GM21526 (cell line): ENCODE measurements around the gene ESRRB.

Experiments
- ATAC-seq: cut with Tn5 transposase; IDR thresholded peaks from one replicate; pipeline ENCODE4 v1.9.1; 2021; ENCODE audit warnings: moderate library complexity; ENCODE audit not compliant: unreplicated experiment, low FRiP score

Gene ESRRB

DNA sequence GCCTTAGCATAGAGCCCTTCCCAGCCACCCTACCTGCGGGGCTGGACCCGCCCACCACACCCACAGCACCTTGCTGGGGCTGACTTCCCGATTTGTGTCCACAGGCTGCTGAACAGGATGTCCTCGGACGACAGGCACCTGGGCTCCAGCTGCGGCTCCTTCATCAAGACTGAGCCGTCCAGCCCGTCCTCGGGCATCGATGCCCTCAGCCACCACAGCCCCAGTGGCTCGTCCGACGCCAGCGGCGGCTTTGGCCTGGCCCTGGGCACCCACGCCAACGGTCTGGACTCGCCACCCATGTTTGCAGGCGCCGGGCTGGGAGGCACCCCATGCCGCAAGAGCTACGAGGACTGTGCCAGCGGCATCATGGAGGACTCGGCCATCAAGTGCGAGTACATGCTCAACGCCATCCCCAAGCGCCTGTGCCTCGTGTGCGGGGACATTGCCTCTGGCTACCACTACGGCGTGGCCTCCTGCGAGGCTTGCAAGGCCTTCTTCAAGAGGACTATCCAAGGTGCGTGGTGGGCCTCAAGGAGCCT is 63.4 kb downstream of the ESRRB start:
- ATAC-seq: no peak

DNA sequence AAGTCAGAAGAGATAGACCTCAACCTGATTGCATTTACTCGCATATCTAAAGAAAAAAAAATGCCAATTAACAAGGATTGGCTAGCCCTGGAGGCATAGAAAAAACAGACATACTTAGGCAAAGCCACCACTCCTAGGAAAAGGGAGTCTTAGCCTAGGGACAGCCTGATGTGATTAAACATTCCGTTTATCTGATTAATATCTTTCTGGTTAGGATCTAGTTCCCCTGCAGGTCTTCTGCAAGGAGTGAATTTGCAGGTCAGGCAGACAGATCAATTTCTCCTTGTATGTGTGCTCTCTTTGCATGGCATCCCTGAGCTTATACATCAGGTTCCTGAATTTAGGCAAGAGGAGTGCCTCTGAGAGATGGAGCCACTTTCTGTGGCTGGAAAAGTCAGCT is 70.5 kb downstream of the ESRRB start:
- ATAC-seq: no peak

DNA sequence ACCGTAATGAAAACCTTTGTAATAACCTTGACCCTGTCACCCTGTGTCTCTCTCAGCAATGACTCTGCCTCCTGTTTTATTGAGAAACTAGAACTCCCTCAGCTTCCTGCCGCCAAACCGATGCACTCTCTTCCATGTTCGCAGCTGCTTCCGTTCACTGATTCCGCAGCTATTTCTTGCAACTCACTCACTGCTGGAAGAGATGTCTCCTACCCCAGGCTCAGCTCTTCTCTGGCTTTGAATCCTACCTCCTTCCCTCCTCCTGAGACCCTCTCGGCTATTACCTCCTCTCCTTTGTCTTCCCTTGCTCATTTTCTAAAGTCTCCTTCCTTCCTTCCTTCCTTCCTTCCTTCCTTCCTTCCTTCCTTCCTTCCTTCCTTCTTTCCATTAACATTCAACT is 71.0 kb downstream of the ESRRB start:
- no peak for ATAC-seq

DNA sequence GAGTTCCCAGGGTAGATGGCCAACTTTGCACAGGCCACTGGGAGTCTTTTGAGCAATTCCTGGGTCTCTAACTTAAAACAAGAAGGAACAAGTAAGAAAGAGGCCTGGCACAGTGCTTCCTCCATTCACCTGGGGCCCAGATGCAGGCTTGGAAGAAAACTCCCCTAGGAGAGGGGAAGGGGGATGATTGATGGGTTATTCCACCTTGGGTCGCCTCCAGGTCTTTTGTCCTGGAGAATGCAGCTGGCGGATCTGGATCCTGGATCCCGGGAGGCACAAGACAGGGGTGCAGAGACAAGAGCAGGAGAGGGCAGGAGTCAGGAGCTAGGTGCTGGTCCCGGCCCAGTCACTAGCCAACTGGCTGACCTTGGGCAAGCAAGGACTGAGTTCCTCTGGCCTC is 74.5 kb downstream of the ESRRB start:
- no peak for ATAC-seq

DNA sequence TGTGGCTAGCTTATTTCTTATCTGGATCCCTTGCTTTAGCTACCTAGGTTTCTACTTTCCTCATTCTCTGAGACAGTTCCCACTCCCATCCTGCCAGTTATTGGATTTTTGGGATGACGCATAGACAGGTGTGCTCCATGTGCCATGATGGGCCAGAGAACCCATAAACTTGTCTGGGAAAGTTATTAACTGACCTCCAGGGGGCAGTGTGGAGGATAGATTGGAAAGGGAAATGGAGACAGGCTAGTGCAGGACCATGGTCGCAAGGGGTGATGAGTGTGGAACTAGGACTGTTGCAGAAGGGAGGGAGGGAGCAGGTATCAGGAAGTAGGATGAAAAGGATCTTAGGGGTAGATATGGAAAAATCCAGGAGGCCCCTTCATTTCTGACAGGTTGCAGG is 80.3 kb downstream of the ESRRB start:
- ATAC-seq: no peak

DNA sequence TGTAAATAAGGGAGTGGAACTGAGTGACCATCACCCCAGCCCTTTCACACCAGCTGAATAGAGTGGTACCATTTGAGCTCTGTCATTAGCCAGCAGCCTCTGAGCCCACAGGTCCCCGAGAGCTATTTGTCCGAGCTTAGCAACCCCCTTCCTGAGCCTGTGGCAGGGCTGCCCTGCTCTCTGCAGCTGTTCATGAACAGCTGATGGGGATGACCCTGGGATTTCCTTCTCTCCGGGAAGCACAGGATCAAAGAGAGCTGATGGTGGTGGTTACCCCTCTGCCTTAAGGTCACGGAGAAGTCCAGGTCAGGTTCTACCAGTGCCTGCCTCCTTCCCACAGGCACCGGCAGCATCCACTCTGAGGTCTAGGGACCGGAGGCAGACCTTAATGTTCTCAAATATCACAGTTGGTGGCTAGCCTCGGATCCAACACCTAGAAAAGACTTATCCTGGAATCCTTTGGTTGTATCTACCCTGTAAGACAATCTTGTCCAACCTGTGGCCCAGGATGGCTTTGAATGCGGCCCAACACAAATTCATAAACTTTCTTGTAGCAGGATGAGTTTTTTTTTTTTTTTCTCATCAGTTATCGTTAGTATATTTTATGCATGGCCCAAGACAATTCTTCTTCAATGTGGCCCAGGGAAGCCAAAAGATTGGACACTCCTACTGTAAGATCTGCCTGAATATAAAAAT is 81.1 kb downstream of the ESRRB start:
- ATAC-seq: no peak

DNA sequence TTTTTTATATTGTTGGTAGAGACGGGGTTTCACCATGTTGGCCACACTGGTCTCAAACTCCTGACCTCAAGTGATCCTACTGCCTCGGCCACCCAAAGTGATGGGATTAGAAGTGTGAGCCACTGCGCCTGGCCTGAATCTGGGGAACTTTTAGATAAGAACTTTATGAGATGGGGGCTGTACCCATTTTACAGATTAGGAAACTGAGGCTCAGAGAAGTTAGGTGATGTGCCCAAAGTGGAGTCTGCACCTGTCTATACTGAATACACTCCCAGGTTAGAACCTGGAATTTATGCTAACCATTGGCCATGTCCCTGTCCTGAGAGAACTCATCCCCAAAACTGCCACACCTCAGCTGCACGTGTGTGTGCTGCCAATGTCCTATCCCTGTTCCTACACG is 81.9 kb downstream of the ESRRB start:
- no peak for ATAC-seq

DNA sequence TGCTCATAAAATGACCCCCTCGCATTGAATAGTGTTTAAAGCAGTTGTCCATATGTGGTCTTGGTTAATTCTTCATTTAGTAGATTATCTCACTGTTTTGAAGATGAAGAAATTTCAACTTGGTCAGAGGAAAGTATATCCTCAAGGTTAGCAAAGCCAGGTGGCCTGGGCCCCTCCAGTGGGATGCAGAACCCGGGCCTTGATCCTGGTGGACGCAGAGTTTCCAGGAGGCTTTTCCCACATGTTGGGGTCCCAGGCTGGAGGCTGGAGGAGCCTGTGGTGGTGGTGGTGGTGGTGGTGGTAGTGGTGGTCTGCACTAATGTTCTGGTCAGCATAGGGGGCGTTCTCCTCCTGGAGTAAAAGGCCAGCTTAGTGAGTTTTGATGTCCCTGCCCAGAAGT is 85.9 kb downstream of the ESRRB start:
- no peak for ATAC-seq

DNA sequence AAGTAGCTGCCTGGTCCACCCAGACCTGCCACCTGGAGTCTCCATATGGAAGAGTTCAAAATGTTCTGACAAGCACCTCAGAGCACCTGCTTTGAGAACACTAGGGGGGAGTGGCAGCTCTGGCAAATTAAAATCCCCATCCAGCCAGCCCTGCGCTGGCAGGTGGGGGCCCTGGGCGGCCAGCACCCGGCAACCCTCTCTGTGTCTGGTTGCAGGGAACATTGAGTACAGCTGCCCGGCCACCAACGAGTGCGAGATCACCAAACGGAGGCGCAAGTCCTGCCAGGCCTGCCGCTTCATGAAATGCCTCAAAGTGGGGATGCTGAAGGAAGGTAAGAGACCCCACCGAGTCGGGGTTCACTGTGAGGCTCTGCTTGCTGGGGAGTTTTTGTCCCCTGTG is 86.4 kb downstream of the ESRRB start:
- ATAC-seq: no peak

DNA sequence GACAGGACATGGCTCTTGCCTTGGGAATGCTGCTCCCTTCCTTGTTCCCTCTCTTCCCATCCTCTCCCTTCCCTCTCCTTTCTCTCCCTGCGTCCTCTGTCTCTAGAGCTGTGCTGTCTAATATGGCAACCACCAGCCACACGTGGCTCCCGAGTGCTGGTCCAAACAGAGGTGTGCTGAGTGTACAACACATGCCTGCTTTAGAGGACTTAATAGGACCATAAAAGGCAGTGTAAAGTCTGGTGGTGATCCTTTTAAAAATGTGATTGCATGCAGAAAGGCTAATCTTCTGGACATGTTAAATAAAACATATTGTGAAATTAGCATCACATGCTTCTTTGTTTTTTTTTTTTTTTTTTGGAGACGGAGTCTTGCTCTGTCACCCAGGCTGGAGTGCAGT is 87.2 kb downstream of the ESRRB start:
- no peak for ATAC-seq

DNA sequence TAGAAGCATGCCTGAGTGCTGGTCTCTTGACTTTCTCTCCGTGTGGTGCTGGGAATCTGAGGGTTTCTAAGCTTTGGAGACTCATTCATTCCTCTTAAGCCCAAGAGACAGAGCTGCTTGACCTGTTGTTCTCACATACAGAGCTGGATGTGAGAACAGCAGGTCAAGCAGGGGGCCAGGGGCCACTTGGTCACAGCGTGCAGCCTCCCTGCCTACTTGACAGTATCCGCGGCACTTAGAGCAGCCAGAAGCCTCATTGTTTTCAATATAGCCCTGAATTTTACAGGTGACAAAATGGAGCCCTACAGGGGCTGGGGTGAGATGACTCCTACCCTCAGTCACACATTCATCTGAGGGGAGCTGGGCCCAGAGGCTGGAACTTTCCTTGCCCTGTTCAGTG is 88.9 kb downstream of the ESRRB start:
- ATAC-seq: no peak

DNA sequence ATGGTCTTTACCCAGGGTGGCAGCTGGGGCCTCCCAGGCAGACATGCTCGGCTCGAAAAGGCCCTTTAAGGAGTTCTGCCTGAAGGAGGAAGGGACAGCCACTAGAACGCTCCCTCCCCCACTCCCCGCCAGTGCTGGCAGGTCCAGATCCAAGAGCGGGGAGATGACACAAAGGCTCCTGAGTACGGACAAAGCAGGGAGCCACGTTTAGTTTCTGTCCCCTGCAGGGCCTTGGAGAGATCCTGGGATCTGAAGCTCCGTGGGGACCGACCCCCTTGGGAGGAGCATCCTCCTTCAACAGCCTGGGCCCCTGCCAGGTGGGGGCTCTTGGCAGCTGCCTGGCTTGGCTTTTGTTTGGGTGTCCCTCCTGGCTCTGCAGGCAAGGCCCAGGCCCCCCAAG is 89.7 kb downstream of the ESRRB start:
- ATAC-seq: no peak

DNA sequence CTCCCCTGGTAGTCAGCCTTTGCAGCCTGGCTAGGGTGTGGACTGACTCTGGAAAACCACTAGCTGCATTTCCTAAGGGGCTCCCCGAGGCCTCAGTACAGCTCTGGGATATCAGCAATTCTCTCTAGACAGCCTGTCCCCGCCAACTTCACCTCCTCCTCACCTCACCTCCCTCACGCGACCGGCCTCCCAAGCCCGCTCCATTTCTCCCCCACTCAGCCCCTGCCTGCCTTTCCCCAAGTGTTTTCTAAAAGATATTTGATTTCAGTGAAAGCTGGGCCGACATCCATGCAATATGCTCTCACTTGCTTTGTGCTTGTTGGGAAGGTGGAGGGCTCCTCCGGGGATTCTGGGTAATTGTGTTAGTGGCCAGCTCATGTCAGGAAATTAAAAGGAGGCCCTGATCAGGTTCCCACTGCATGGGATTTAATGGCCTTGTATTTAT is 91.8 kb downstream of the ESRRB start:
- no peak for ATAC-seq

DNA sequence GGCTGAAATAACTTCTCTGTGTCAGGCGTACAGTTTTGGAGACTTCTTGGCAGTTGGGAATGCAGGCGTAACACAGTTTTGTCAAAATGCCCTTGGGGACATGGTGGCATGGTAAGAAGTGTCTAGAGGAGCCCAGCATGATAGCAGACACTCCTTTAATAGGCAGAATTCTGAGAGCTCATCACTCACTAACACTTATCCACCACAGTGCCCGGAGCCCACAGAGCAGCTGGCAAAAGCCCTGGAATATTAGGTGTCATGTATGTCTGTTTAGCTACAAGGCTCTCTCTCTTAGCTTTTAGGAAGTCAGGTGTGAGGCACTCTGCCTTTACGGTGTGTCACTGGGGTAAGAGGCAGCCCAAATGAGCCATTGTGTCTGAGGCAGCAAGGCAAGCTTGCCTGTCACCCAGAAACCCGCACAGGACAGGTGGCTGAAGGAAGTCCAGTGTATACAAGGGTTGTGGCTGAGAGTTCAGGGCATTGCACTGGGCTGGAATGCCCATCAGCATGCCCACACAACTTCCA is 96.3 kb downstream of the ESRRB start:
- no peak for ATAC-seq

DNA sequence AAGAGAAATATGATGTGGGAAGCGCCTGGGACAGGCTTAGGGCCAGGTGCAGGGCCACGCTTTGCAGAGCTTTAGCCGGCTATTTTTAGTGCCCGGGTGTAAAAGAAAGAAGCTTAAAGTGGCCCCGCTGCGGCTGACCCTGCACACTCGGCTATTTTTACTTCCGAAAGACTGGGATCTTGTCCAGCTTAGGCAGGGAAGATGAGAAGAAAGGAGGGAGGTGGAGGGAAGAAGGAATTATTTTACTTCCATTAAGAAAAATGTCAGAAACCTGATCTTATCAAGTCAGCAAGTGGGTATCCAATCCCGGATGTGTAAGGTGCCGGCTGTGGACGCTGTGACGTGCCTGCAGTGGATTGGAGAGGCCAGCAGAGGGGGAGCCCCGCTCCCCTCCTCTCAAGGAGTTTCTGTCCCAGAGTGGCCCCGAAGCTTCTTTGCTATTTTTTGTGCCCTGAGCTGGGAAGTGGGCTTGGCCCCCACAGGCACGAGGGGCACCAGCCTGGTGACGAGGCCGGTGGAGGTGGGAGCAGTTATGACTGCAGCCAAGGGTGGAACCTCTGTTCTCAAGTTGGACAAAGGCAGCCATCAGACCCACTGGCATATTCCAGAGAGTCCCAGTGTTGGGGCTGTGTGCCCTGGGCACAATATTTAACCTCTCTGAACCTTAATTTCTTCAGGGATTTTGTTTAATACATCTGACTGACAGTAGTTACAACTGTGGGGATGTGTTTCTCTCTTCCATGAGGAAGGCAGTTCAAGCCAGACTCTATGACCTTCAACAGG is 97.7 kb downstream of the ESRRB start:
- ATAC-seq: no peak

DNA sequence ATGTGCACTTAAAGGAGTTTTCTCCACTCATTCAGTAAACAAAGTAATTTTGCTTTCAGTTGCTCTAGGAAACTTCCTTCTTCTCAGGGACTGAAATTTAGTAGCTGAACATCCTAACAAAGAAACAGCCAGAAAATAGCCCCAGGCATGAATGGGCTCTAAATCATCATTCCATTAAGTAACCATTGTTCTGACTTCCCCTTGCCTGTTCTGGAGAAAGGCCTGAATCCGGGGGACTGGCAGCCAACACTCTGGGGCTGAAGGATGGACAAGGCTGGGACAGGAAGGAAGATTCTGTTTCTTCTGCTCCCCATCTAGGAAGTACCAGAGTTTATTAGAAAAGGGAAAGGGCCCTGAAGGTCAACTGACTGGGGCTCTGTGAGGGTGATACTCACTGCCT is 104.5 kb downstream of the ESRRB start:
- ATAC-seq: no peak

DNA sequence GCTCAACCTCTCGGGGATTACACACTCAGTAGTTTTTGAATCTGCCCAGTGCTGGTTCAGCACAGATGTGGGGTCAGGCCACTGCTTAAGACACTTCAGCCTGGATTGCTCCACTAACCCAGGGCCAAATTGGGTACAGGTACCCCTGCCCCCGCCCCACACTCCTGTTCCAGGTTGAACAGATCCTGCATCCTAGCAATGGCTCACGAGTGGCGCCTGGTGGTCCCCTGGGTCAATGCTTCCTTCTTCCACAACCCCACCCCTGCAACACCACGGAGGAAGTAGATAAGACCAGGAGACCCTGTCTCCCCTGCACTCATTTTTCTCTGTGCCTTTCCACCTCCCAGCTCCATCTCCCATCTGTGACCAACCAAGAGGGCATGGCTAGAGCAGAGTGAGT is 108.4 kb downstream of the ESRRB start:
- no peak for ATAC-seq

DNA sequence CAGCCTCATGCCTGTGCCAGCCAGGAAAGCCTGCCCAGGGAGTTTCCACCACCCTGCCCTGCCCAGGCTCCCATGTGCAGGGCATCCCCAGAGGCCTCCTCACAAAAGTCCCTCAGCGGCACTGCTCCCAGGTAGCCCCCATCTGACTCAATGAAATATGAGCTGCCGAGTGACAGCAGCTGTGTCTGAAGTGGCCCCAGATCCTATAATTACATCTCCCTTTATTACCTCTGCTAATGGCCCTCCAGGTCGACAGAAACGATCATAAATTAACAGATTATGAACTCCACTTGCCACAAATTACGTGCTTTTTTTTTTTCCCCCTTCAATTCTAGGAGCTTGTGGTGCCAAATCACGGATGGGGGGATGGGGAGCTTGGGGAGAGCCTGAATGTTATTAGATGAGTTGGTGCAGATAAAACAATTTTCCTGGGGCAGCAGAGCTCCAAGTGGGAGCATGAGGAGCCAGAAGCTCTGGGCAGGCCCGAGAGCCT is 110.4 kb downstream of the ESRRB start:
- no peak for ATAC-seq

DNA sequence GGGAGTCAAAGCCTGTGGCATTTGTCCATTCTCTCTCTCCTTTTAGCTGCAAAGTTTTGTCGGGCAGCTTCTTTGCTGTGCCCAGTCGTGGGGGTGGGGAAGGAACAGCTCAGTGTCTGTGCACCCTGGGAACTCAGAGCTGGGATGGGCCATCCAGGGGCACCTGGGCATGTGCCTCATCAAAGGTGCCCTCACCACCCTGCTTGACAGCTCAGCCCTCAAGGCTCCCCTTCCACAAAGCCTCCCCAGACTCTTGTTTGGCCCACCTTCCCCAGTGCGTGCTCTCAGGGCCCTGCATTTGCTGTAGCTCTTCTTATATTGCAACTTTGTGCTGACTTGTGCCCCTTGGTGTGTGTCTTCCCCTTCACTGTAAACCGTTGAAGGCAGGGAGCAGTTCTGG is 112.6 kb downstream of the ESRRB start:
- no peak for ATAC-seq

DNA sequence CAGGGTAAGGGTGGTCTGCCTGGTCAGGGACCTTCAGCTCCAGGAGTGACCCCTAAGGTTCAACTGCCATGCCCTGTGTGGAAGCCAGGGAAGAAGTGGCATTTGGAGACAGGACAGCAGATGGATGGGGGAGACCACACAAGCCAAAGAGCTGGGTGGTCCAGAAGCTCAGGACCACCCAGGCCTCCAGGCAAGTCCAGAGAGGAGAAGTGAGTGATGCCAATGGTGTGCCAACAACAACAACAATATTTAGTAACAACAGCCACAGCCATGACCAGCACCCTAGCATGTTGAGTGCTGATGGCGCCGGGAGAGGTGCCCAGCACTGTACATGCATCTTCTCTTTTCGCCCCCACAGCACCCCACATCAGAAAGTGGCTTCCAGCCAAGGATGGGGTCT is 113.7 kb downstream of the ESRRB start:
- no peak for ATAC-seq

DNA sequence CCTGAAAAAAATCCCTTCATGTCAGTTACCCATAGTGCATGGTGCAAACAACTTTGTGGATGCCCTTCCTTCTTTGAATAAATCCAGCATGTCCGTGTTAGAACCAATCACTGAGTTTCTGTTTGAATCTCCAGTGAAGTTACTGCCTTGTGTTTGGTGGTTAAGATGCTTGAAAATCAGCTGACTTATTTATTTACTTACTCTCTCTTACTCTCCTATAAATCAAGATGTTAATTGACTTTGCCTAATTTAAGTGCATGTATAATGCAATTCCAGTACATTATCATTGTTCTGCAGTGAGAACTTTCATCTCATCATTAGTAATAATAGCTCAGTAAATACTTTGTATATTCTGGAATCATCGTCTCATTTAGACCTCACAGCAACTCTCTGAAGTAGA is 114.2 kb downstream of the ESRRB start:
- no peak for ATAC-seq

DNA sequence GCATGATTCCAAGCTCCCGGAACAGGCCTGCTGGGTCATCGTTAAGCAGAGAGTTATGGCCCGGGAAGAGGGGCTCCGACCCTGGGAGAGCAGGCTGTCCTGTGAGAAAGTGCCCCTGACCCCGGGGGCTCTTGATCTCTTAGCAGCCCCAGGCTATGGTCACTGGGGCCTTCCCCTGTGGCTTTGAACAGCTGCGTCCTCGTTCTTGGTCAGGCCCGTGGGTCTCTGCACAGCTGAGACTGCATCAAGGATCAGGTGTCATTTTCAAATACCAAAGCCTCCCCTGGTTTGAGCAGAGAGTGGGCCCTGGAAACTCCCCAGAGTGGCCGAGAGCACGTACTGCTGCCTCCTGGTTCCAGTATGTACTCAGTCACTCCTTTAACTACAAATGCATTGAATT is 114.8 kb downstream of the ESRRB start:
- ATAC-seq: no peak
